Neural progenitor cell (in vitro differentiated cells): ENCODE data around the gene CSF2. TPM values are rescaled to one million over a fixed set of nuclear protein-coding genes. Genes with fewer than 3 reads are reported as not detected.

Source experiments
- DNase-seq: peaks from one replicate; pipeline ENCODE4 v3.0.0-alpha.2; 2016; ENCODE audit warnings: low spot score
- H2AFZ ChIP-seq: fragments of 200-600 bp; sonication (generic); replicated peaks from 2 replicates; pipeline ENCODE4 v1.6.1; 2016; ENCODE audit warnings: antibody characterized with exemption
- H3F3A ChIP-seq: fragments of 200-600 bp; sonication (generic); 2 replicates; pipeline ENCODE4 v1.6.1; 2016; ENCODE audit warnings: antibody characterized with exemption, low read depth
- H3K27ac ChIP-seq: fragments of 200-600 bp; sonication (generic); 2 replicates; pipeline ENCODE4 v1.5.1; 2016; ENCODE audit warnings: mild to moderate bottlenecking
- H3K27me3 ChIP-seq: fragments of 200-600 bp; sonication (generic); 2 replicates; pipeline ENCODE4 v1.6.1; 2016; ENCODE audit warnings: mild to moderate bottlenecking, moderate library complexity
- H3K36me3 ChIP-seq: fragments of 200-600 bp; sonication (generic); 2 replicates; pipeline ENCODE4 v1.5.1; 2016
- H3K4me1 ChIP-seq: fragments of 200-600 bp; sonication (generic); 2 replicates; pipeline ENCODE4 v1.6.1; 2016; ENCODE audit warnings: mixed run types
- H3K4me2 ChIP-seq: fragments of 200-600 bp; sonication (generic); 2 replicates; pipeline ENCODE4 v1.6.1; 2016
- H3K4me3 ChIP-seq: fragments of 200-600 bp; sonication (generic); 2 replicates; pipeline ENCODE4 v1.5.1; 2016
- H3K79me2 ChIP-seq: fragments of 200-600 bp; sonication (generic); 2 replicates; pipeline ENCODE4 v1.6.1; 2016; ENCODE audit warnings: low read depth
- H3K9ac ChIP-seq: fragments of 200-600 bp; sonication (generic); 2 replicates; pipeline ENCODE4 v1.6.1; 2016
- H3K9me3 ChIP-seq: fragments of 200-600 bp; sonication (generic); 2 replicates; pipeline ENCODE4 v1.5.1; 2016; ENCODE audit warnings: low read depth
- H4K20me1 ChIP-seq: fragments of 200-600 bp; sonication (generic); 2 replicates; pipeline ENCODE4 v1.6.1; 2016; ENCODE audit warnings: low read depth
- H3K27ac Mint-ChIP-seq: 3 replicates; pipeline ENCODE4 v1.8.0; 2021; ENCODE audit warnings: mixed read lengths
- H3K27me3 Mint-ChIP-seq: 2 replicates; pipeline ENCODE4 v1.8.0; 2022; ENCODE audit warnings: low read depth, mild to moderate bottlenecking, inconsistent platforms, moderate library complexity, mixed read lengths; ENCODE audit not compliant: insufficient read depth
- H3K36me3 Mint-ChIP-seq: 3 replicates; pipeline ENCODE4 v1.8.0; 2021; ENCODE audit warnings: mixed read lengths
- H3K4me1 Mint-ChIP-seq: 3 replicates; pipeline ENCODE4 v1.8.0; 2021; ENCODE audit warnings: mixed read lengths
- H3K4me3 Mint-ChIP-seq: 3 replicates; pipeline ENCODE4 v1.8.0; 2021; ENCODE audit warnings: mild to moderate bottlenecking, moderate library complexity, mixed read lengths
- H3K9me3 Mint-ChIP-seq: 3 replicates; pipeline ENCODE4 v1.8.0; 2020; ENCODE audit warnings: mixed read lengths
- EZH2 ChIP-seq: fragments of 200-600 bp; sonication (generic); IDR thresholded peaks from 2 replicates; pipeline ENCODE4 v1.6.1; 2017; ENCODE audit warnings: antibody characterized with exemption, mild to moderate bottlenecking, moderate library complexity
- EZH2phosphoT487 ChIP-seq: fragments of 200-600 bp; sonication (generic); IDR thresholded peaks from 2 replicates; pipeline ENCODE4 v1.6.1; 2017; ENCODE audit warnings: antibody characterized with exemption
- total RNA-seq: library from RNA; depleted of rRNA; stranded (reverse); fragments of >200 nt; gene quantifications from 2 replicates; pipeline ENCODE4 v1.2.3, GENCODE V29; 2015; ENCODE audit warnings: low replicate concordance
- TF ChIP-seq, protein P1 (sequence below): fragments of 200-600 bp; sonication (generic); IDR thresholded peaks from 2 replicates; pipeline ENCODE4 v1.5.1; 2017; ENCODE audit warnings: antibody characterized with exemption, mild to moderate bottlenecking

Gene CSF2
- total RNA-seq, 1 donor from 2014 or later: not detected

DNA sequence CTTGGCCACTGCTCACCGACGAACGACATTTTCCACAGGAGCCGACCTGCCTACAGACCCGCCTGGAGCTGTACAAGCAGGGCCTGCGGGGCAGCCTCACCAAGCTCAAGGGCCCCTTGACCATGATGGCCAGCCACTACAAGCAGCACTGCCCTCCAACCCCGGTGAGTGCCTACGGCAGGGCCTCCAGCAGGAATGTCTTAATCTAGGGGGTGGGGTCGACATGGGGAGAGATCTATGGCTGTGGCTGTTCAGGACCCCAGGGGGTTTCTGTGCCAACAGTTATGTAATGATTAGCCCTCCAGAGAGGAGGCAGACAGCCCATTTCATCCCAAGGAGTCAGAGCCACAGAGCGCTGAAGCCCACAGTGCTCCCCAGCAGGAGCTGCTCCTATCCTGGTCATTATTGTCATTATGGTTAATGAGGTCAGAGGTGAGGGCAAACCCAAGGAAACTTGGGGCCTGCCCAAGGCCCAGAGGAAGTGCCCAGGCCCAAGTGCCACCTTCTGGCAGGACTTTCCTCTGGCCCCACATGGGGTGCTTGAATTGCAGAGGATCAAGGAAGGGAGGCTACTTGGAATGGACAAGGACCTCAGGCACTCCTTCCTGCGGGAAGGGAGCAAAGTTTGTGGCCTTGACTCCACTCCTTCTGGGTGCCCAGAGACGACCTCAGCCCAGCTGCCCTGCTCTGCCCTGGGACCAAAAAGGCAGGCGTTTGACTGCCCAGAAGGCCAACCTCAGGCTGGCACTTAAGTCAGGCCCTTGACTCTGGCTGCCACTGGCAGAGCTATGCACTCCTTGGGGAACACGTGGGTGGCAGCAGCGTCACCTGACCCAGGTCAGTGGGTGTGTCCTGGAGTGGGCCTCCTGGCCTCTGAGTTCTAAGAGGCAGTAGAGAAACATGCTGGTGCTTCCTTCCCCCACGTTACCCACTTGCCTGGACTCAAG, 1.5 kb downstream of the CSF2 start:
- no peak overlapping the region for H3K9ac ChIP-seq
- H3K4me1 ChIP-seq: peaks cover 7% of the 10 kb centered on the region
- no peak overlapping the region for H2AFZ ChIP-seq
- no peaks in the 10 kb centered on the region for H3K79me2 ChIP-seq
- no peak overlapping the region for H3K4me3 ChIP-seq
- peaks cover 1% of the 10 kb centered on the region for H3K36me3 Mint-ChIP-seq
- no peaks in the 10 kb centered on the region for H3K36me3 ChIP-seq
- H3K27ac ChIP-seq: no peak overlapping the region
- no peaks in the 10 kb centered on the region for H3K27me3 ChIP-seq
- no peak overlapping the region for H3K4me3 Mint-ChIP-seq
- peak; percentile 16 for DNase-seq
- H3F3A ChIP-seq: no peaks in the 10 kb centered on the region
- H4K20me1 ChIP-seq: no peaks in the 10 kb centered on the region
- H3K27ac Mint-ChIP-seq: peak overlapping the region; percentile 33
- H3K4me1 Mint-ChIP-seq: peaks cover 5% of the 10 kb centered on the region
- no peak for TF ChIP-seq EZH2
- TF ChIP-seq, protein P1, sequence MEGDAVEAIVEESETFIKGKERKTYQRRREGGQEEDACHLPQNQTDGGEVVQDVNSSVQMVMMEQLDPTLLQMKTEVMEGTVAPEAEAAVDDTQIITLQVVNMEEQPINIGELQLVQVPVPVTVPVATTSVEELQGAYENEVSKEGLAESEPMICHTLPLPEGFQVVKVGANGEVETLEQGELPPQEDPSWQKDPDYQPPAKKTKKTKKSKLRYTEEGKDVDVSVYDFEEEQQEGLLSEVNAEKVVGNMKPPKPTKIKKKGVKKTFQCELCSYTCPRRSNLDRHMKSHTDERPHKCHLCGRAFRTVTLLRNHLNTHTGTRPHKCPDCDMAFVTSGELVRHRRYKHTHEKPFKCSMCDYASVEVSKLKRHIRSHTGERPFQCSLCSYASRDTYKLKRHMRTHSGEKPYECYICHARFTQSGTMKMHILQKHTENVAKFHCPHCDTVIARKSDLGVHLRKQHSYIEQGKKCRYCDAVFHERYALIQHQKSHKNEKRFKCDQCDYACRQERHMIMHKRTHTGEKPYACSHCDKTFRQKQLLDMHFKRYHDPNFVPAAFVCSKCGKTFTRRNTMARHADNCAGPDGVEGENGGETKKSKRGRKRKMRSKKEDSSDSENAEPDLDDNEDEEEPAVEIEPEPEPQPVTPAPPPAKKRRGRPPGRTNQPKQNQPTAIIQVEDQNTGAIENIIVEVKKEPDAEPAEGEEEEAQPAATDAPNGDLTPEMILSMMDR: no peak
- no peak for TF ChIP-seq EZH2phosphoT487
- H3K4me2 ChIP-seq: no peak overlapping the region
- no peaks in the 10 kb centered on the region for H3K9me3 Mint-ChIP-seq
- no peaks in the 10 kb centered on the region for H3K9me3 ChIP-seq
- H3K27me3 Mint-ChIP-seq: no peaks in the 10 kb centered on the region

DNA sequence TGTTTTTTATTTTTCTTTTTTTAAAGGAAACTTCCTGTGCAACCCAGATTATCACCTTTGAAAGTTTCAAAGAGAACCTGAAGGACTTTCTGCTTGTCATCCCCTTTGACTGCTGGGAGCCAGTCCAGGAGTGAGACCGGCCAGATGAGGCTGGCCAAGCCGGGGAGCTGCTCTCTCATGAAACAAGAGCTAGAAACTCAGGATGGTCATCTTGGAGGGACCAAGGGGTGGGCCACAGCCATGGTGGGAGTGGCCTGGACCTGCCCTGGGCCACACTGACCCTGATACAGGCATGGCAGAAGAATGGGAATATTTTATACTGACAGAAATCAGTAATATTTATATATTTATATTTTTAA, 2.1 kb downstream of the CSF2 start:
- peaks cover 1% of the 10 kb centered on the region for H3K36me3 Mint-ChIP-seq
- H3K36me3 ChIP-seq: no peaks in the 10 kb centered on the region
- H3K27me3 Mint-ChIP-seq: no peaks in the 10 kb centered on the region
- H3K9me3 ChIP-seq: no peaks in the 10 kb centered on the region
- no peaks in the 10 kb centered on the region for H3F3A ChIP-seq
- peaks cover 7% of the 10 kb centered on the region for H3K4me1 ChIP-seq
- no peak overlapping the region for H3K4me3 Mint-ChIP-seq
- H2AFZ ChIP-seq: no peak overlapping the region
- no peaks in the 10 kb centered on the region for H4K20me1 ChIP-seq
- H3K27ac Mint-ChIP-seq: no peak overlapping the region
- H3K9me3 Mint-ChIP-seq: no peaks in the 10 kb centered on the region
- H3K27ac ChIP-seq: no peak overlapping the region
- peaks cover 5% of the 10 kb centered on the region for H3K4me1 Mint-ChIP-seq
- H3K27me3 ChIP-seq: no peaks in the 10 kb centered on the region
- DNase-seq: no peak
- H3K4me3 ChIP-seq: no peak overlapping the region
- no peak overlapping the region for H3K9ac ChIP-seq
- no peak overlapping the region for H3K4me2 ChIP-seq
- TF ChIP-seq EZH2phosphoT487: no peak
- TF ChIP-seq, protein P1: no peak
- no peak for TF ChIP-seq EZH2
- no peaks in the 10 kb centered on the region for H3K79me2 ChIP-seq

DNA sequence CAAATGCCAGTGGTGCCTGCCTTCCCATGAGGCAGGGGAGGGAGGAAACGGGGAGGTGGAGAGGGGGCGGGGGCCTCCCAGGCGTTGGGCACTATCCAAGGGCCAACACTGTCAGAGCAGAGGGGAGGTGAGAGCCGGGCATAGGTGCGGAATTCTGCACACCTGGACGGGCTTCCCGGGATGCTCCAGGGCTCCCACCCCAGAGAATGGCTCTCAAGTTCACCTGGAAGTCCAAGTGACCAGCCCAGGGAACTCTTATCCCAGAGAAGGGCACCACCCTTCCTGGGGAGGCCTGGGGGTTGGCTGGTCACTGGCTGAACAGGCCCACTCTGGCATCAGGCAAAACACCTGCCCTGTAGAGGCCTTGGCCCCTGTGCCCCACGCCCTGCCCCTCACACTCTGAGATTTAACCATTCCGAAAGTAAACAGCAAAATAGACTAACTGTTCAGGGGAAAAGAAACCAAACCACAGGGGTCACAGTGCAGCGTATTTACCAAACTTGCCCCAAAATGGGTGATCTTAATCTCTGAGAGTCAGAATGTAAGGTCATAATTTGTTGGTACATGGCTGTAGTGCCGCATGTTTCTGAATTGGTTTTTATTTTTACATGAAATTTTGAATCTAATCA, 2.7 kb downstream of the CSF2 start:
- Histone ChIP-seq H3K9ac (no peak overlapping the region), H3K4me2 (no peak overlapping the region), H3K79me2 (no peaks in the 10 kb centered on the region), H3K27ac (no peak overlapping the region), H3K36me3 (no peaks in the 10 kb centered on the region), H3K4me3 (no peak overlapping the region), H3F3A (no peaks in the 10 kb centered on the region), H3K9me3 (no peaks in the 10 kb centered on the region), H3K27me3 (no peaks in the 10 kb centered on the region), H4K20me1 (no peaks in the 10 kb centered on the region), H2AFZ (no peak overlapping the region), H3K4me1 (peaks cover 7% of the 10 kb centered on the region)
- H3K27me3 Mint-ChIP-seq: no peaks in the 10 kb centered on the region
- TF ChIP-seq, protein P1: no peak
- no peaks in the 10 kb centered on the region for H3K36me3 Mint-ChIP-seq
- H3K27ac Mint-ChIP-seq: no peak overlapping the region
- no peaks in the 10 kb centered on the region for H3K9me3 Mint-ChIP-seq
- H3K4me3 Mint-ChIP-seq: no peak overlapping the region
- H3K4me1 Mint-ChIP-seq: peaks cover 5% of the 10 kb centered on the region
- DNase-seq: no peak
